HepG2 (cell line): ENCODE results near the gene CTDSP1. TPM values are rescaled to one million over a fixed set of nuclear protein-coding genes. Genes with fewer than 3 reads are reported as not detected.

Experiments used
- CC2D1A ChIP-seq: sonication (generic); formaldehyde crosslinking; IDR thresholded peaks from 2 replicates; pipeline ENCODE4 v1.8.1; 2023; ENCODE audit warnings: mild to moderate bottlenecking, missing genetic modification reagents
- CENPT ChIP-seq: sonication (generic); formaldehyde crosslinking; IDR thresholded peaks from 2 replicates; pipeline ENCODE4 v1.8.0; 2022; ENCODE audit warnings: low read depth, mild to moderate bottlenecking, moderate library complexity, missing genetic modification reagents
- E2F5 ChIP-seq: sonication (generic); formaldehyde crosslinking; conservative IDR thresholded peaks from 2 replicates; pipeline ENCODE4 v1.4.0; 2020; ENCODE audit warnings: missing genetic modification reagents
- FLYWCH1 ChIP-seq: sonication (generic); formaldehyde crosslinking; IDR thresholded peaks from 2 replicates; pipeline ENCODE4 v1.8.1; 2023; ENCODE audit warnings: mild to moderate bottlenecking, missing genetic modification reagents
- GLMP ChIP-seq: sonication (generic); formaldehyde crosslinking; IDR thresholded peaks from 2 replicates; pipeline ENCODE4 v1.9.0; 2021; ENCODE audit warnings: missing genetic modification reagents, mild to moderate bottlenecking, borderline replicate concordance
- HMG20A ChIP-seq: IDR thresholded peaks from 2 replicates; pipeline ENCODE4 v1.6.1; 2016; ENCODE audit warnings: borderline replicate concordance
- HMGA1 ChIP-seq: sonication (generic); formaldehyde crosslinking; conservative IDR thresholded peaks from 2 replicates; pipeline ENCODE4 v1.4.0; 2020; ENCODE audit warnings: missing genetic modification reagents
- ISX ChIP-seq: sonication (generic); formaldehyde crosslinking; conservative IDR thresholded peaks from 2 replicates; pipeline ENCODE4 v1.5.0; 2020; ENCODE audit warnings: missing genetic modification reagents
- KDM4B ChIP-seq: sonication (generic); formaldehyde crosslinking; IDR thresholded peaks from 2 replicates; pipeline ENCODE4 v1.4.0; 2020; ENCODE audit warnings: missing genetic modification reagents
- MAX ChIP-seq: IDR thresholded peaks from 2 replicates; pipeline ENCODE4 v1.6.1; 2012; ENCODE audit warnings: inconsistent platforms
- MIER3 ChIP-seq: IDR thresholded peaks from 2 replicates; pipeline ENCODE4 v1.6.1; 2016; ENCODE audit warnings: missing compliant biosample characterization, borderline replicate concordance
- NFIB ChIP-seq: sonication (generic); formaldehyde crosslinking; IDR thresholded peaks from 2 replicates; pipeline ENCODE4 v1.9.0; 2021; ENCODE audit warnings: missing genetic modification reagents, mild to moderate bottlenecking, borderline replicate concordance
- RAD51 ChIP-seq: fragments of 450-650 bp; IDR thresholded peaks from 2 replicates; pipeline ENCODE4 v1.6.1; 2016; ENCODE audit warnings: borderline replicate concordance
- RBM22 ChIP-seq: fragments of 200-400 bp; formaldehyde crosslinking; optimal IDR thresholded peaks from 2 replicates; pipeline ENCODE3; 2017; ENCODE audit warnings: mild to moderate bottlenecking, low read length, moderate library complexity
- SAP130 ChIP-seq: IDR thresholded peaks from 2 replicates; pipeline ENCODE4 v1.6.1; 2016; ENCODE audit warnings: low read depth
- TARDBP ChIP-seq: sonication (generic); formaldehyde crosslinking; IDR thresholded peaks from 2 replicates; pipeline ENCODE4 v1.8.0; 2022; ENCODE audit warnings: mild to moderate bottlenecking, missing genetic modification reagents
- TOPORS ChIP-seq: sonication (generic); formaldehyde crosslinking; IDR thresholded peaks from 2 replicates; pipeline ENCODE4 v1.8.0; 2023; ENCODE audit warnings: mild to moderate bottlenecking, missing genetic modification reagents
- ZBTB1 ChIP-seq: sonication (generic); formaldehyde crosslinking; IDR thresholded peaks from 2 replicates; pipeline ENCODE4 v1.4.0; 2020; ENCODE audit warnings: missing genetic modification reagents, borderline replicate concordance
- ZBTB49 ChIP-seq: sonication (generic); formaldehyde crosslinking; IDR thresholded peaks from 2 replicates; pipeline ENCODE4 v1.4.0; 2020; ENCODE audit warnings: missing genetic modification reagents, borderline replicate concordance
- ZFP1 ChIP-seq: IDR thresholded peaks from 2 replicates; pipeline ENCODE4 v1.6.1; 2016
- ZMYM3 ChIP-seq: sonication (generic); formaldehyde crosslinking; IDR thresholded peaks from 2 replicates; pipeline ENCODE4 v1.5.1; 2020; ENCODE audit warnings: mild to moderate bottlenecking, missing genetic modification reagents
- ZNF3 ChIP-seq: IDR thresholded peaks from 2 replicates; pipeline ENCODE4 v1.7.0; 2017; ENCODE audit warnings: inconsistent platforms
- ZNF484 ChIP-seq: sonication (generic); formaldehyde crosslinking; IDR thresholded peaks from 2 replicates; pipeline ENCODE4 v1.5.1; 2020; ENCODE audit warnings: mild to moderate bottlenecking, low read depth, missing genetic modification reagents, borderline replicate concordance
- ZNF530 ChIP-seq: sonication (generic); formaldehyde crosslinking; IDR thresholded peaks from 2 replicates; pipeline ENCODE4 v1.5.0; 2020; ENCODE audit warnings: low read depth, mild to moderate bottlenecking, missing genetic modification reagents
- ZNF550 ChIP-seq: sonication (generic); formaldehyde crosslinking; IDR thresholded peaks from 2 replicates; pipeline ENCODE4 v1.4.0; 2020; ENCODE audit warnings: mild to moderate bottlenecking, missing genetic modification reagents, borderline replicate concordance
- ZNF639 ChIP-seq: conservative IDR thresholded peaks from 2 replicates; pipeline ENCODE4 v1.6.1; 2018; ENCODE audit warnings: missing genetic modification reagents
- ZNF780A ChIP-seq: sonication (generic); formaldehyde crosslinking; IDR thresholded peaks from 2 replicates; pipeline ENCODE4 v1.8.0; 2022; ENCODE audit warnings: mild to moderate bottlenecking, missing genetic modification reagents, moderate library complexity
- polyA plus RNA-seq, 8 experiments: library from polyadenylated mRNA; depleted of rRNA in 3 of 8; stranded (reverse) in 7 of 8; unstranded in 1 of 8; fragments of >200 nt; fragmentation: Illumina TruSeq in 4 of 8; extraction: Trizol in 4 of 8; gene quantifications; 2 replicates each; pipeline versions ENCODE4 v1.2.1 to v1.2.3, GENCODE V29; 2011 to 2016; ENCODE audit warnings: low read depth in 4 of 8, missing spikeins in 1 of 8, mixed read lengths in 1 of 8; ENCODE audit not compliant: insufficient read depth in 1 of 8
- total RNA-seq, 5 experiments: library from RNA; depleted of rRNA; stranded (reverse); fragments of >200 nt; fragmentation: Illumina TruSeq; extraction: Trizol; gene quantifications; 2 replicates each; pipeline ENCODE4 v1.2.3, GENCODE V29; 2016; ENCODE audit warnings: low read depth in 1 of 5

The CTDSP1 gene
- total and polyA plus RNA-seq, 2 of the 13 experiments (the other 11 are each of a cell fraction or from before 2014, with no cell fraction given): 91.0 to 268 TPM

- TF ChIP-seq GLMP (CRISPR knock-in tag) (no peak), HMGA1 (CRISPR knock-in tag) (no peak), ZBTB49 (CRISPR knock-in tag) (no peak), MAX (no peak), ZNF530 (CRISPR knock-in tag) (no peak), ZNF550 (CRISPR knock-in tag) (0 out of 2 replicates have a peak, but pooled peaks have one; percentile 30), RAD51 (no peak), NFIB (CRISPR knock-in tag) (no peak), CC2D1A (CRISPR knock-in tag) (no peak), ZMYM3 (CRISPR knock-in tag) (no peak), MIER3 (CRISPR knock-in tag) (no peak), ZBTB1 (CRISPR knock-in tag) (no peak), FLYWCH1 (CRISPR knock-in tag) (no peak), ZNF780A (CRISPR knock-in tag) (no peak), ZNF484 (CRISPR knock-in tag) (peak; percentile 76; the same call in 1 of the 2 replicates), ZNF639 (CRISPR knock-in tag) (peak; percentile 31; the same call in 1 of the 2 replicates), TOPORS (CRISPR knock-in tag) (no peak; the same call in 1 of the 2 replicates), ZNF3 (CRISPR knock-in tag) (no peak), KDM4B (CRISPR knock-in tag) (no peak), TARDBP (peak; percentile 88), RBM22 (peak; percentile 97), HMG20A (CRISPR knock-in tag) (no peak), ISX (CRISPR knock-in tag) (no peak), SAP130 (peak; percentile 6; the same call in 1 of the 2 replicates), ZFP1 (no peak; the same call in 1 of the 2 replicates), CENPT (CRISPR knock-in tag) (no peak), E2F5 (CRISPR knock-in tag) (no peak)
These were observed 6.1 kb downstream of the CTDSP1 start (continued) for GRCh38 chr2:218405746-218406208.
